ENCODE results near the gene NPPC.

The NPPC gene

DNA sequence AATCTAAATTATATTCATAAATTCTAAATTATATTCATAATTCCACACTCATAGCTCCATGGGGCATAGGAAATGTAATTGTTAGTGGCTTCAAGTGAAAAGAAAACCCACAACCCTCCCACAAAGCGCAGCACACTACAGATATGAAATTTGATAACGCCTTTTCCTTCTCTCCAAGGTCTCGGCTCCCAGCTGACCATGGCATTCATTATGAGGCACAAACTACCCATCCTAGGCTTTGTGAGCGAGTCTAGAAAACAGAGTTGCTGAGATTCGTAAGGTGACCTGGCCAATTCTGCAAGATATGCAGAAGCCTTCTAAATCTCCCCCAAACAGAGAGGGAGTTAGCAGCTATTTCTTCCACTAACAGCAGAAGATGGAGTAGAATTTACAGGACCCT lies 5.4 kb downstream of the NPPC start:
- TF ChIP-seq ZNF175 (tag by site-specific recombination; IDR thresholded peaks at IDR 0.05) (no peak), ZNF354C (tag by site-specific recombination; IDR thresholded peaks at IDR 0.05; ENCODE audit: borderline replicate concordance, low read depth) (no peak), ZNF114 (tag by site-specific recombination; IDR thresholded peaks at IDR 0.05) (no peak)
- CTCF ChIA-PET: interaction anchor here (0.8 to 2.3 kb wide), 7 partner anchors 9 to 416 kb away, joined by 3 to 8 read pairs (median 4); no protein-coding TSS in a partner anchor
- no peak overlapping the region for H3K4me3 ChIP-seq (ENCODE audit: low read depth, low read length)
- H3K36me3 ChIP-seq (ENCODE audit: control insufficient read depth in 2 of 2, insufficient read depth in 1 of 2, low read length in 2 of 2): peaks cover 0 to 22% of the 10 kb centered on the region in 2 experiments; a peak in 2 of 3 replicates
- POLR2A ChIA-PET: no interaction called here
- H3K27ac ChIP-seq (ENCODE audit: extremely low read depth, low read depth, low read length): no peak overlapping the region
- no peaks in the 10 kb centered on the region for H3K4me1 ChIP-seq (ENCODE audit: control insufficient read depth, insufficient read depth, low read length)
- H3K9me3 ChIP-seq (ENCODE audit: control insufficient read depth, insufficient read depth, low read depth, low read length): no peaks in the 10 kb centered on the region

DNA sequence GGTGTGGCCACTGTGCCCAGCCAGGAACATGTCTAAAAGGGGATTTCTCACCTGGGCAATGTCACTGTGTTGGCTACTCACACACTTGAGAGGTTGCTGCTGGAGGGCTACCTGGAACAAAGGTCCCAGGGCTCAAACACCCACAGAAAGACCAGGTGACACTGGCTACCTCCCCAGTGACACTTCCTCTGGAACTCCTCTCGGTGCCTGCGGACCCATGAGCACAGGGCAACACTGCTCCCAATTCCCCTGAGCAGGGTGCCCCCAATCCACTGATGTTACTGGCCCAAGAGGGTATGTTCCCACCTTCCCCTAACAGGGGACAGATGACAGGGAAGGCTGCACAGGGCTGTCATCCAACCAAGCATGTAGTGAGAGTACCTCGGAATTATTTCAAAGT lies 5.8 kb downstream of the NPPC start:
- no peaks in the 10 kb centered on the region for H3K9me3 ChIP-seq (ENCODE audit: control insufficient read depth, insufficient read depth, low read depth, low read length)
- ChIA-PET CTCF (interaction anchor here (0.7 to 2.3 kb wide), 7 partner anchors 10 to 519 kb away, joined by 3 to 8 read pairs (median 3); no protein-coding TSS in a partner anchor), POLR2A (no interaction called here)
- H3K36me3 ChIP-seq (ENCODE audit: control insufficient read depth in 2 of 2, insufficient read depth in 1 of 2, low read length in 2 of 2): peaks cover 0 to 22% of the 10 kb centered on the region in 2 experiments; a peak in 2 of 3 replicates
- H3K4me1 ChIP-seq (ENCODE audit: control insufficient read depth, insufficient read depth, low read length): no peaks in the 10 kb centered on the region
- TF ChIP-seq, protein P1, sequence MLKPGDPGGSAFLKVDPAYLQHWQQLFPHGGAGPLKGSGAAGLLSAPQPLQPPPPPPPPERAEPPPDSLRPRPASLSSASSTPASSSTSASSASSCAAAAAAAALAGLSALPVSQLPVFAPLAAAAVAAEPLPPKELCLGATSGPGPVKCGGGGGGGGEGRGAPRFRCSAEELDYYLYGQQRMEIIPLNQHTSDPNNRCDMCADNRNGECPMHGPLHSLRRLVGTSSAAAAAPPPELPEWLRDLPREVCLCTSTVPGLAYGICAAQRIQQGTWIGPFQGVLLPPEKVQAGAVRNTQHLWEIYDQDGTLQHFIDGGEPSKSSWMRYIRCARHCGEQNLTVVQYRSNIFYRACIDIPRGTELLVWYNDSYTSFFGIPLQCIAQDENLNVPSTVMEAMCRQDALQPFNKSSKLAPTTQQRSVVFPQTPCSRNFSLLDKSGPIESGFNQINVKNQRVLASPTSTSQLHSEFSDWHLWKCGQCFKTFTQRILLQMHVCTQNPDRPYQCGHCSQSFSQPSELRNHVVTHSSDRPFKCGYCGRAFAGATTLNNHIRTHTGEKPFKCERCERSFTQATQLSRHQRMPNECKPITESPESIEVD (tag by site-specific recombination; IDR thresholded peaks at IDR 0.05): no peak
- no peak overlapping the region for H3K27ac ChIP-seq (ENCODE audit: extremely low read depth, low read depth, low read length)
- H3K4me3 ChIP-seq (ENCODE audit: low read depth, low read length): no peak overlapping the region

DNA sequence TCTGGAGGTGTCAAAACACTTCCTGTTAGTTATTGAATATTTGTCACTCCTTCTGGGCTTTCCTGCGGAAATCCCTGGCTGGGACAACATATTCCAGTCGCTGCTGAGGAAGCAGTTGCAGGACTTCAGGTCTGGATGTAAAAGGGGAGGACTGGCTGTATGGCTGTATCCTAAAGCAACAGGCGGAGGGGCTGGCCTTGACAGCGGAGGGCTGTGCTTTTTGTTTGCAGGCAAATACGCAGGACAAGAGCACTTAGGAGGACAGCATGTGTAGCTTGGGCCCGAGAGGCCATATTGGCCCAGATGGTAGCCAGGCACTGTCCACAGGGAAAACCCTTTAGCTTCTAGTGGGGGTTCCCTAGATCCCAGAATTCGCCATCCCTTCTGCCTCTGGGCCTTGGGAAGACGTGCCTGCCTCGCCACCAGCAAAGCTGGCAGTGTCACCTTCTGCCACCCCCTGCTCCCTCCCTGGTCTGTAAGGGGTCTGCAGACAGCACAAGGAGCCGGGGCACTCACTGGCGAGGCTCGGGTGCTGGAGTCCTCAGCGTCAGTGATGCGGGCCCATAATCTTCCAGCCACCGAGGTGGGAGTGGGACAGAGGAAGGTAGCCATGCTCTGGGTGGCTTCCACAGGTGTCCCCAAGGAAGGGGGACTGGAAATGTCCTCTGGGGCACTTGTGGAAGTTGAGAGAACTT lies 6.7 kb downstream of the NPPC start:
- H3K4me3 ChIP-seq (ENCODE audit: low read depth, low read length): no peak overlapping the region
- H3K36me3 ChIP-seq (ENCODE audit: control insufficient read depth in 2 of 2, insufficient read depth in 1 of 2, low read length in 2 of 2): peaks cover 0 to 18% of the 10 kb centered on the region in 2 experiments; a peak in 2 of 3 replicates
- H3K27ac ChIP-seq (ENCODE audit: extremely low read depth, low read depth, low read length): no peak overlapping the region
- ChIA-PET CTCF (interaction anchor here (0.7 to 1.4 kb wide), 5 partner anchors 13 to 520 kb away, joined by 3 to 6 read pairs (median 3); no protein-coding TSS in a partner anchor), POLR2A (no interaction called here)
- H3K9me3 ChIP-seq (ENCODE audit: control insufficient read depth, insufficient read depth, low read depth, low read length): no peaks in the 10 kb centered on the region
- no peaks in the 10 kb centered on the region for H3K4me1 ChIP-seq (ENCODE audit: control insufficient read depth, insufficient read depth, low read length)
- no peak for TF ChIP-seq ZNF596 (tag by site-specific recombination; IDR thresholded peaks at IDR 0.05)
- no peak for TF ChIP-seq ZNF660 (tag by site-specific recombination; IDR thresholded peaks at IDR 0.05)
- no peak for TF ChIP-seq SP2 (tag by site-specific recombination; IDR thresholded peaks at IDR 0.05)
- no peak for TF ChIP-seq GLIS2 (tag by site-specific recombination; IDR thresholded peaks at IDR 0.05)
- no peak for TF ChIP-seq ZSCAN16 (tag by site-specific recombination; IDR thresholded peaks at IDR 0.05)
- TF ChIP-seq ZFP69B (tag by site-specific recombination; IDR thresholded peaks at IDR 0.05): no peak
- no peak for TF ChIP-seq ZNF776 (tag by site-specific recombination; IDR thresholded peaks at IDR 0.05; ENCODE audit: borderline replicate concordance)
- no peak for TF ChIP-seq ZNF670 (tag by site-specific recombination; IDR thresholded peaks at IDR 0.05; ENCODE audit: low read depth)
- no peak for TF ChIP-seq ZNF830 (tag by site-specific recombination; IDR thresholded peaks at IDR 0.05; ENCODE audit: low read depth)
- no peak for TF ChIP-seq ZBTB20 (tag by site-specific recombination; IDR thresholded peaks at IDR 0.05)
- no peak for TF ChIP-seq ZNF114 (tag by site-specific recombination; IDR thresholded peaks at IDR 0.05)
- no peak for TF ChIP-seq ZNF174 (tag by site-specific recombination; IDR thresholded peaks at IDR 0.05)
- TF ChIP-seq ZNF777 (tag by site-specific recombination; IDR thresholded peaks at IDR 0.05; ENCODE audit: borderline replicate concordance): no peak

Measured in HEK293 (cell line).